HepG2 (cell line): ENCODE results near the gene PRR15L. TPM values are rescaled to one million over a fixed set of nuclear protein-coding genes. Genes with fewer than 3 reads are reported as not detected.
A peak's percentile ranks its signal among the peaks of the same experiment; 100 is the strongest.

Experiments used
- ADNP ChIP-seq: sonication (generic); formaldehyde crosslinking; IDR thresholded peaks from 2 replicates; pipeline ENCODE4 v1.4.0; 2020; ENCODE audit warnings: missing genetic modification reagents
- FOSL1 ChIP-seq: sonication (generic); formaldehyde crosslinking; IDR thresholded peaks from 2 replicates; pipeline ENCODE4 v1.9.0; 2021; ENCODE audit warnings: missing genetic modification reagents, borderline replicate concordance
- FOXJ3 ChIP-seq: sonication (generic); formaldehyde crosslinking; IDR thresholded peaks from 2 replicates; pipeline ENCODE4 v1.4.0; 2020; ENCODE audit warnings: missing genetic modification reagents, mild to moderate bottlenecking, borderline replicate concordance
- GATAD1 ChIP-seq: IDR thresholded peaks from 2 replicates; pipeline ENCODE4 v1.6.1; 2016; ENCODE audit warnings: missing genetic modification reagents, missing compliant biosample characterization
- HNRNPL ChIP-seq: fragments of 200-400 bp; formaldehyde crosslinking; IDR thresholded peaks from 2 replicates; pipeline ENCODE4 v1.6.1; 2017; ENCODE audit warnings: mild to moderate bottlenecking, low read depth, low read length
- NCOA2 ChIP-seq: sonication (generic); formaldehyde crosslinking; IDR thresholded peaks from 2 replicates; pipeline ENCODE4 v1.8.0; 2022; ENCODE audit warnings: inconsistent platforms
- NR2F1 ChIP-seq, 2 experiments: fragments of 450-650 bp in 1 of 2; formaldehyde crosslinking in 1 of 2; IDR thresholded peaks; 2 replicates each; pipeline versions ENCODE4 v1.5.0 to v1.6.1; 2016 to 2020; ENCODE audit warnings: mild to moderate bottlenecking in 1 of 2, missing compliant biosample characterization in 1 of 2, missing genetic modification reagents in 1 of 2, moderate library complexity in 1 of 2
- RCOR2 ChIP-seq: IDR thresholded peaks from 2 replicates; pipeline ENCODE4 v1.6.1; 2016; ENCODE audit warnings: missing biosample characterization, missing genetic modification reagents
- RFX5 ChIP-seq: IDR thresholded peaks from 2 replicates; pipeline ENCODE4 v1.6.1; 2011; ENCODE audit warnings: low read depth, low read length, improper control_type of control experiment
- RFXANK ChIP-seq: IDR thresholded peaks from 2 replicates; pipeline ENCODE4 v1.6.1; 2016
- TAF15 ChIP-seq: fragments of 200-400 bp; formaldehyde crosslinking; IDR thresholded peaks from one replicate; pipeline ENCODE4 v1.6.1; 2018; ENCODE audit warnings: mild to moderate bottlenecking, low read depth, low read length; ENCODE audit not compliant: poor library complexity, severe bottlenecking
- TEAD2 ChIP-seq: sonication (generic); formaldehyde crosslinking; IDR thresholded peaks from 2 replicates; pipeline ENCODE4 v1.9.0; 2021; ENCODE audit warnings: missing genetic modification reagents
- ZNF24 ChIP-seq: fragments of 450-650 bp; IDR thresholded peaks from 2 replicates; pipeline ENCODE4 v1.6.1; 2017; ENCODE audit warnings: antibody characterized with exemption, mild to moderate bottlenecking
- ZNF329 ChIP-seq: sonication (generic); formaldehyde crosslinking; IDR thresholded peaks from 2 replicates; pipeline ENCODE4 v1.9.0; 2021; ENCODE audit warnings: low read depth, mild to moderate bottlenecking, missing genetic modification reagents
- ZNF431 ChIP-seq: sonication (generic); formaldehyde crosslinking; IDR thresholded peaks from 2 replicates; pipeline ENCODE4 v1.9.0; 2022; ENCODE audit warnings: missing genetic modification reagents, low read depth, mild to moderate bottlenecking, borderline replicate concordance
- ZNF552 ChIP-seq: sonication (generic); formaldehyde crosslinking; IDR thresholded peaks from 2 replicates; pipeline ENCODE4 v1.9.0; 2022; ENCODE audit warnings: missing genetic modification reagents, mild to moderate bottlenecking, borderline replicate concordance
- ZNF883 ChIP-seq: sonication (generic); formaldehyde crosslinking; IDR thresholded peaks from 2 replicates; pipeline ENCODE4 v1.5.1; 2020; ENCODE audit warnings: mild to moderate bottlenecking, missing genetic modification reagents; ENCODE audit errors: not compliant biosample characterization
- polyA plus RNA-seq, 8 experiments: library from polyadenylated mRNA; depleted of rRNA in 3 of 8; stranded (reverse) in 7 of 8; unstranded in 1 of 8; fragments of >200 nt; fragmentation: Illumina TruSeq in 4 of 8; extraction: Trizol in 4 of 8; gene quantifications; 2 replicates each; pipeline versions ENCODE4 v1.2.1 to v1.2.3, GENCODE V29; 2011 to 2016; ENCODE audit warnings: low read depth in 4 of 8, missing spikeins in 1 of 8, mixed read lengths in 1 of 8; ENCODE audit not compliant: insufficient read depth in 1 of 8
- total RNA-seq, 5 experiments: library from RNA; depleted of rRNA; stranded (reverse); fragments of >200 nt; fragmentation: Illumina TruSeq; extraction: Trizol; gene quantifications; 2 replicates each; pipeline ENCODE4 v1.2.3, GENCODE V29; 2016; ENCODE audit warnings: low read depth in 1 of 5
- TF ChIP-seq, protein P1 (sequence below): sonication (generic); formaldehyde crosslinking; IDR thresholded peaks from one replicate; pipeline ENCODE4 v1.5.1; 2020; ENCODE audit warnings: mild to moderate bottlenecking, missing genetic modification reagents; ENCODE audit errors: not compliant biosample characterization
- TF ChIP-seq, protein P2 (sequence below): sonication (generic); formaldehyde crosslinking; IDR thresholded peaks from 2 replicates; pipeline ENCODE4 v1.8.1; 2022; ENCODE audit warnings: mild to moderate bottlenecking, missing genetic modification reagents
- TF ChIP-seq, protein P3 (sequence below): sonication (generic); formaldehyde crosslinking; conservative IDR thresholded peaks from 2 replicates; pipeline ENCODE4 v1.4.0; 2020; ENCODE audit warnings: missing genetic modification reagents

Gene PRR15L
- total and polyA plus RNA-seq, 2 of the 13 experiments (the other 11 are each of a cell fraction or from before 2014, with no cell fraction given) = 0.44 to 2.0 TPM

DNA sequence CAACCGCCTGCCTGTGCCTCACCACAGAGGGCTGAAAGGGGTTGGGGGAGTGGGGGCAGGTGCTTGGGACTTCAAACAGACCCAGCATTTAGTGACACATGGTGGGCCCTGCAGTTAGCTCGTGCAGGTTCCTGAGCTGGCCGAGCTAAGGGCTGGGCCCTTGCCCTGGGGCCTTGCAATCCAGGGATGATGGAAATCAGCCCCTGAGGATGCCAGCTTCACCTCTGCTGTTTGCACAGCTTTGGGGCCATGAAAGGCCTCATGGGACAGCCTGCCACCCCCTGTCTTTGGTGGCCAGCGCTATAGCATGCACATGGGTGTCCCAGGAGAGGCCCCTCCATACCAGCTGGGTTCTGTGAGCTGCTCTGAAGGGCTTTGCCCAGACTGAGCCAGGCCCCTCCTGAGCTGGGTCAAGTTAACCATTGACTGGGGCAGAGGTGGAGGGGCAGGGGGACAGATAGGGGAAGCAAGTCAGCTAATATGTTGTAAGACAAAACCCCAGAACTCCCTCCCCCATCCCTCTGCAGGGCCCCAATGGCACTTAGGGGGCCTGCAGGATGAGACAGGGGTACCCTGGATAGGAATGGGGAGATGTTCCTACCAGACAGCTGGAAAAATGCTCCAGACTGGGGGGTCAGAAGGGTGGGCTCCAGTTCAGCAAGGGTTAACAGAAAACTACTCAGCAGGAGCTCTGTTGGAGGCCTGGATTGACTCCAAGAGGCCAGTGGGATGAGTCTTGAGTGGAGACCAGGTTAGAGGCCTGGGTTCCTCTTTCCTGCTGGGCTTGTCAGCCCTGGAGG, 692 bp downstream of the PRR15L start (continued):
- TF ChIP-seq, protein P1, sequence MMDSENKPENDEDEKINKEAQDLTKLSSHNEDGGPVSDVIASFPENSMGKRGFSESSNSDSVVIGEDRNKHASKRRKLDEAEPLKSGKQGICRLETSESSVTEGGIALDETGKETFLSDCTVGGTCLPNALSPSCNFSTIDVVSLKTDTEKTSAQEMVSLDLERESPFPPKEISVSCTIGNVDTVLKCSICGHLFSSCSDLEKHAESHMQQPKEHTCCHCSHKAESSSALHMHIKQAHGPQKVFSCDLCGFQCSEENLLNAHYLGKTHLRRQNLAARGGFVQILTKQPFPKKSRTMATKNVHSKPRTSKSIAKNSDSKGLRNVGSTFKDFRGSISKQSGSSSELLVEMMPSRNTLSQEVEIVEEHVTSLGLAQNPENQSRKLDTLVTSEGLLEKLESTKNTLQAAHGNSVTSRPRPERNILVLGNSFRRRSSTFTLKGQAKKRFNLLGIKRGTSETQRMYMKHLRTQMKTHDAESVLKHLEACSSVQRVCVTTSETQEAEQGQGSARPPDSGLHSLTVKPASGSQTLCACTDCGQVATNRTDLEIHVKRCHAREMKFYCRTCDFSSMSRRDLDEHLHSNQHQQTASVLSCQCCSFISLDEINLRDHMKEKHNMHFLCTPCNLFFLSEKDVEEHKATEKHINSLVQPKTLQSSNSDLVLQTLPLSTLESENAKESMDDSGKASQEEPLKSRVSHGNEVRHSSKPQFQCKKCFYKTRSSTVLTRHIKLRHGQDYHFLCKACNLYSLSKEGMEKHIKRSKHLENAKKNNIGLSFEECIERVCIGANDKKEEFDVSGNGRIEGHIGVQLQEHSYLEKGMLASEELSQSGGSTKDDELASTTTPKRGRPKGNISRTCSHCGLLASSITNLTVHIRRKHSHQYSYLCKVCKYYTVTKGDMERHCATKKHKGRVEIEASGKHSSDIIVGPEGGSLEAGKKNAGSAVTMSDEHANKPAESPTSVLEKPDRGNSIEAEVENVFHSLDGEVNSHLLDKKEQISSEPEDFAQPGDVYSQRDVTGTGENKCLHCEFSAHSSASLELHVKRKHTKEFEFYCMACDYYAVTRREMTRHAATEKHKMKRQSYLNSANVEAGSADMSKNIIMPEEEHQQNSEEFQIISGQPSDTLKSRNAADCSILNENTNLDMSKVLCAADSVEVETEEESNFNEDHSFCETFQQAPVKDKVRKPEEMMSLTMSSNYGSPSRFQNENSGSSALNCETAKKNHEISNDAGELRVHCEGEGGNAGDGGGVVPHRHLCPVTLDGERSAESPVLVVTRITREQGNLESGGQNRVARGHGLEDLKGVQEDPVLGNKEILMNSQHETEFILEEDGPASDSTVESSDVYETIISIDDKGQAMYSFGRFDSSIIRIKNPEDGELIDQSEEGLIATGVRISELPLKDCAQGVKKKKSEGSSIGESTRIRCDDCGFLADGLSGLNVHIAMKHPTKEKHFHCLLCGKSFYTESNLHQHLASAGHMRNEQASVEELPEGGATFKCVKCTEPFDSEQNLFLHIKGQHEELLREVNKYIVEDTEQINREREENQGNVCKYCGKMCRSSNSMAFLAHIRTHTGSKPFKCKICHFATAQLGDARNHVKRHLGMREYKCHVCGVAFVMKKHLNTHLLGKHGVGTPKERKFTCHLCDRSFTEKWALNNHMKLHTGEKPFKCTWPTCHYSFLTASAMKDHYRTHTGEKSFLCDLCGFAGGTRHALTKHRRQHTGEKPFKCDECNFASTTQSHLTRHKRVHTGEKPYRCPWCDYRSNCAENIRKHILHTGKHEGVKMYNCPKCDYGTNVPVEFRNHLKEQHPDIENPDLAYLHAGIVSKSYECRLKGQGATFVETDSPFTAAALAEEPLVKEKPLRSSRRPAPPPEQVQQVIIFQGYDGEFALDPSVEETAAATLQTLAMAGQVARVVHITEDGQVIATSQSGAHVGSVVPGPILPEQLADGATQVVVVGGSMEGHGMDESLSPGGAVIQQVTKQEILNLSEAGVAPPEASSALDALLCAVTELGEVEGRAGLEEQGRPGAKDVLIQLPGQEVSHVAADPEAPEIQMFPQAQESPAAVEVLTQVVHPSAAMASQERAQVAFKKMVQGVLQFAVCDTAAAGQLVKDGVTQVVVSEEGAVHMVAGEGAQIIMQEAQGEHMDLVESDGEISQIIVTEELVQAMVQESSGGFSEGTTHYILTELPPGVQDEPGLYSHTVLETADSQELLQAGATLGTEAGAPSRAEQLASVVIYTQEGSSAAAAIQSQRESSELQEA (CRISPR knock-in tag) = no peak
- TF ChIP-seq ZNF431 (0 out of 2 replicates have a peak, but pooled peaks have one; percentile 43), ZNF552 (no peak; the same call in 1 of the 2 replicates), TAF15 (peak; percentile 50), ZNF329 (no peak), GATAD1 (CRISPR knock-in tag) (no peak), HNRNPL (peak; percentile 93), RCOR2 (no peak), RFXANK (no peak), FOXJ3 (CRISPR knock-in tag) (no peak), ZNF24 (no peak), NR2F1 (CRISPR knock-in tag; IDR thresholded peaks at IDR 0.05) (no peak), ZNF883 (CRISPR knock-in tag) (peak; percentile 63), NCOA2 (no peak), ADNP (CRISPR knock-in tag) (no peak), TEAD2 (no peak), RFX5 (no peak), FOSL1 (CRISPR knock-in tag) (no peak)
- TF ChIP-seq, protein P2, sequence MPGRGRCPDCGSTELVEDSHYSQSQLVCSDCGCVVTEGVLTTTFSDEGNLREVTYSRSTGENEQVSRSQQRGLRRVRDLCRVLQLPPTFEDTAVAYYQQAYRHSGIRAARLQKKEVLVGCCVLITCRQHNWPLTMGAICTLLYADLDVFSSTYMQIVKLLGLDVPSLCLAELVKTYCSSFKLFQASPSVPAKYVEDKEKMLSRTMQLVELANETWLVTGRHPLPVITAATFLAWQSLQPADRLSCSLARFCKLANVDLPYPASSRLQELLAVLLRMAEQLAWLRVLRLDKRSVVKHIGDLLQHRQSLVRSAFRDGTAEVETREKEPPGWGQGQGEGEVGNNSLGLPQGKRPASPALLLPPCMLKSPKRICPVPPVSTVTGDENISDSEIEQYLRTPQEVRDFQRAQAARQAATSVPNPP (CRISPR knock-in tag) = no peak
- TF ChIP-seq, protein P3, sequence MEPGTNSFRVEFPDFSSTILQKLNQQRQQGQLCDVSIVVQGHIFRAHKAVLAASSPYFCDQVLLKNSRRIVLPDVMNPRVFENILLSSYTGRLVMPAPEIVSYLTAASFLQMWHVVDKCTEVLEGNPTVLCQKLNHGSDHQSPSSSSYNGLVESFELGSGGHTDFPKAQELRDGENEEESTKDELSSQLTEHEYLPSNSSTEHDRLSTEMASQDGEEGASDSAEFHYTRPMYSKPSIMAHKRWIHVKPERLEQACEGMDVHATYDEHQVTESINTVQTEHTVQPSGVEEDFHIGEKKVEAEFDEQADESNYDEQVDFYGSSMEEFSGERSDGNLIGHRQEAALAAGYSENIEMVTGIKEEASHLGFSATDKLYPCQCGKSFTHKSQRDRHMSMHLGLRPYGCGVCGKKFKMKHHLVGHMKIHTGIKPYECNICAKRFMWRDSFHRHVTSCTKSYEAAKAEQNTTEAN = no peak
